ENCODE results near the gene MEGF6. TPM values are rescaled to one million over a fixed set of nuclear protein-coding genes. Genes with fewer than 3 reads are reported as not detected.
A peak's percentile ranks its signal among the peaks of the same experiment; 100 is the strongest.

The MEGF6 gene
- total RNA-seq, 1 donor from 2014 or later: 209 TPM

GRCh38 chr1:3488432-3488831 is 122.9 kb downstream of the MEGF6 start:
- no peak overlapping the region for H3K27ac Mint-ChIP-seq
- no peaks in the 10 kb centered on the region for H3K27me3 Mint-ChIP-seq (ENCODE audit: low read depth)
- DNase-seq (ENCODE audit: low spot score in 2 of 2, unreplicated experiment in 2 of 2): no peak
- peaks cover 5% of the 10 kb centered on the region for H3K4me1 Mint-ChIP-seq
- no peak for TF ChIP-seq CTCF (IDR thresholded peaks at IDR 0.05; ENCODE audit: unreplicated experiment)
- H3K36me3 Mint-ChIP-seq: peaks cover 39% of the 10 kb centered on the region
- no peak overlapping the region for H3K4me3 Mint-ChIP-seq
- H3K9me3 Mint-ChIP-seq: peaks cover 36% of the 10 kb centered on the region

GRCh38 chr1:3485016-3485415 is 126.3 kb downstream of the MEGF6 start:
- no peaks in the 10 kb centered on the region for H3K4me1 Mint-ChIP-seq
- H3K9me3 Mint-ChIP-seq: peaks cover 36% of the 10 kb centered on the region
- peaks cover 37% of the 10 kb centered on the region for H3K36me3 Mint-ChIP-seq
- no peak overlapping the region for H3K4me3 Mint-ChIP-seq
- DNase-seq (ENCODE audit: low spot score in 2 of 2, unreplicated experiment in 2 of 2): no peak
- no peak for TF ChIP-seq CTCF (IDR thresholded peaks at IDR 0.05; ENCODE audit: unreplicated experiment)
- no peak overlapping the region for H3K27ac Mint-ChIP-seq
- no peaks in the 10 kb centered on the region for H3K27me3 Mint-ChIP-seq (ENCODE audit: low read depth)

GRCh38 chr1:3483801-3484444 is 127.4 kb downstream of the MEGF6 start:
- peak in 1 of 2 experiments; percentile 62 for DNase-seq (ENCODE audit: low spot score in 2 of 2, unreplicated experiment in 2 of 2)
- Mint-ChIP-seq H3K4me1 (no peaks in the 10 kb centered on the region), H3K4me3 (no peak overlapping the region), H3K27me3 (ENCODE audit: low read depth) (no peaks in the 10 kb centered on the region), H3K27ac (no peak overlapping the region), H3K9me3 (peaks cover 34% of the 10 kb centered on the region), H3K36me3 (peaks cover 31% of the 10 kb centered on the region)
- peak; percentile 65 for TF ChIP-seq CTCF (IDR thresholded peaks at IDR 0.05; ENCODE audit: unreplicated experiment)

- Mint-ChIP-seq H3K4me3 (no peak overlapping the region), H3K9me3 (peaks cover 28% of the 10 kb centered on the region), H3K36me3 (peaks cover 26% of the 10 kb centered on the region), H3K27me3 (ENCODE audit: low read depth) (no peaks in the 10 kb centered on the region), H3K27ac (no peak overlapping the region), H3K4me1 (no peaks in the 10 kb centered on the region)
- TF ChIP-seq CTCF (IDR thresholded peaks at IDR 0.05; ENCODE audit: unreplicated experiment): no peak
- DNase-seq (ENCODE audit: low spot score in 2 of 2, unreplicated experiment in 2 of 2): no peak
Measured at GRCh38 chr1:3483380-3483779, 127.9 kb downstream of the MEGF6 start.

GRCh38 chr1:3482378-3482849 is 128.9 kb downstream of the MEGF6 start:
- peaks cover 20% of the 10 kb centered on the region for H3K36me3 Mint-ChIP-seq
- H3K4me1 Mint-ChIP-seq: no peaks in the 10 kb centered on the region
- peaks cover 20% of the 10 kb centered on the region for H3K9me3 Mint-ChIP-seq
- no peak for TF ChIP-seq CTCF (IDR thresholded peaks at IDR 0.05; ENCODE audit: unreplicated experiment)
- no peak for DNase-seq (ENCODE audit: low spot score in 2 of 2, unreplicated experiment in 2 of 2)
- H3K27me3 Mint-ChIP-seq (ENCODE audit: low read depth): no peaks in the 10 kb centered on the region
- no peak overlapping the region for H3K4me3 Mint-ChIP-seq
- H3K27ac Mint-ChIP-seq: no peak overlapping the region
